HCT116 (cell line): ENCODE results near the gene C13orf46. TPM values are rescaled to one million over a fixed set of nuclear protein-coding genes. Genes with fewer than 3 reads are reported as not detected.

ENCODE experiments used
- CTCF ChIP-seq, 3 experiments: fragments of 200-600 bp in 1 of 3; sonication (generic) in 1 of 3; IDR thresholded peaks in 2 of 3; conservative IDR thresholded peaks in 1 of 3; 2 replicates each; pipeline ENCODE4 v1.5.1; 2012 to 2017; ENCODE audit warnings: low read depth in 2 of 3, low read length in 2 of 3, antibody characterized with exemption in 1 of 3, borderline replicate concordance in 1 of 3, control low read depth in 1 of 3, mild to moderate bottlenecking in 1 of 3, mixed read lengths in 1 of 3, mixed run types in 1 of 3, moderate library complexity in 1 of 3; ENCODE audit not compliant: insufficient read depth in 1 of 3
- EZH2phosphoT487 ChIP-seq: fragments of 200-600 bp; IDR thresholded peaks from 2 replicates; pipeline ENCODE4 v1.6.1; 2018; ENCODE audit warnings: antibody characterized with exemption, borderline replicate concordance
- REST ChIP-seq: IDR thresholded peaks from 2 replicates; pipeline ENCODE4 v1.6.1; 2012; ENCODE audit warnings: low read depth
- YY1 ChIP-seq: IDR thresholded peaks from 2 replicates; pipeline ENCODE4 v1.6.1; 2011; ENCODE audit warnings: low read length, low read depth, moderate library complexity, mild to moderate bottlenecking; ENCODE audit not compliant: insufficient replicate concordance; ENCODE audit errors: extremely low read depth
- ZBTB33 ChIP-seq: IDR thresholded peaks from 2 replicates; pipeline ENCODE4 v1.6.1; 2011; ENCODE audit warnings: mild to moderate bottlenecking, low read length, moderate library complexity; ENCODE audit not compliant: insufficient replicate concordance; ENCODE audit errors: extremely low read depth
- total RNA-seq: library from RNA; stranded (reverse); gene quantifications from one replicate; pipeline ENCODE4 v1.2.1, GENCODE V29; 2021; ENCODE audit not compliant: unreplicated experiment

The C13orf46 gene
- total RNA-seq, 1 experiment from 2014 or later, result 0.93 TPM

GRCh38 chr13:114002009-114002544, 28.2 kb upstream of the C13orf46 start (continued):
- TF ChIP-seq REST (no peak), YY1 (no peak), CTCF (IDR thresholded peaks at IDR 0.05 in 2 of 3, conservative IDR thresholded peaks at IDR 0.05 in 1 of 3; ENCODE audit: borderline replicate concordance in 1 of 3, insufficient read depth in 1 of 3, low read depth in 2 of 3, low read length in 2 of 3) (no peak), ZBTB33 (no peak), EZH2phosphoT487 (no peak)
